GM23338 (cell line): ENCODE measurements around the gene C10orf53. TPM values are rescaled to one million over a fixed set of nuclear protein-coding genes. Genes with fewer than 3 reads are reported as not detected.

ENCODE experiments used
- ATAC-seq: fragments of 200-7000 bp; cut with Tn5 transposase; 3 replicates; pipeline ENCODE4 v1.9.1; 2020
- DNase-seq: peaks from one replicate; pipeline ENCODE4 v3.0.0-alpha.2; 2015; ENCODE audit warnings: low spot score
- H2AFZ ChIP-seq: fragments of 200-600 bp; sonication (generic); 2 replicates; pipeline ENCODE4 v1.8.0; 2016; ENCODE audit warnings: antibody characterized with exemption, mild to moderate bottlenecking, moderate library complexity
- H3F3A ChIP-seq: fragments of 200-600 bp; sonication (generic); replicated peaks from 2 replicates; pipeline ENCODE4 v1.8.0; 2017; ENCODE audit warnings: antibody characterized with exemption, mixed run types, low read depth
- H3K27ac ChIP-seq: fragments of 200-600 bp; sonication (generic); 2 replicates; pipeline ENCODE4 v1.6.1; 2016; ENCODE audit warnings: low read depth
- H3K27me3 ChIP-seq: fragments of 200-600 bp; sonication (generic); 2 replicates; pipeline ENCODE4 v1.8.0; 2016; ENCODE audit warnings: mild to moderate bottlenecking, mixed run types, moderate library complexity; ENCODE audit not compliant: insufficient read depth
- H3K36me3 ChIP-seq: fragments of 200-600 bp; sonication (generic); 2 replicates; pipeline ENCODE4 v1.8.0; 2016; ENCODE audit warnings: mild to moderate bottlenecking; ENCODE audit not compliant: insufficient read depth
- H3K4me1 ChIP-seq: fragments of 200-600 bp; sonication (generic); 2 replicates; pipeline ENCODE4 v1.8.0; 2016; ENCODE audit warnings: mild to moderate bottlenecking, moderate library complexity; ENCODE audit not compliant: insufficient read depth
- H3K4me2 ChIP-seq: fragments of 200-600 bp; sonication (generic); 2 replicates; pipeline ENCODE4 v1.7.1; 2017; ENCODE audit warnings: mixed run types
- H3K4me3 ChIP-seq: fragments of 200-600 bp; sonication (generic); 2 replicates; pipeline ENCODE4 v1.6.1; 2016; ENCODE audit warnings: mixed run types
- H3K79me2 ChIP-seq: fragments of 200-600 bp; sonication (generic); replicated peaks from 2 replicates; pipeline ENCODE4 v1.8.0; 2017; ENCODE audit warnings: mild to moderate bottlenecking; ENCODE audit not compliant: insufficient read depth
- H3K9me2 ChIP-seq: fragments of 200-600 bp; sonication (generic); 2 replicates; pipeline ENCODE4 v1.8.0; 2017; ENCODE audit not compliant: insufficient read depth
- H4K20me1 ChIP-seq: fragments of 200-600 bp; sonication (generic); replicated peaks from 2 replicates; pipeline ENCODE4 v1.8.0; 2017; ENCODE audit warnings: mild to moderate bottlenecking; ENCODE audit not compliant: insufficient read depth
- H3K27ac Mint-ChIP-seq: 2 replicates; pipeline ENCODE4 v1.8.0; 2020; ENCODE audit warnings: inconsistent platforms, mild to moderate bottlenecking, moderate library complexity, mixed read lengths
- H3K27me3 Mint-ChIP-seq: 3 replicates; pipeline ENCODE4 v1.8.0; 2022; ENCODE audit warnings: low read depth, mild to moderate bottlenecking, moderate library complexity, mixed read lengths, inconsistent platforms; ENCODE audit not compliant: insufficient read depth, poor library complexity
- H3K36me3 Mint-ChIP-seq: 3 replicates; pipeline ENCODE4 v1.8.0; 2021; ENCODE audit warnings: low read depth, mild to moderate bottlenecking, inconsistent platforms, moderate library complexity, mixed read lengths
- H3K4me1 Mint-ChIP-seq: 3 replicates; pipeline ENCODE4 v1.8.0; 2020; ENCODE audit warnings: mild to moderate bottlenecking, inconsistent platforms, mixed read lengths
- H3K4me3 Mint-ChIP-seq: 3 replicates; pipeline ENCODE4 v1.8.0; 2021; ENCODE audit warnings: moderate library complexity, mild to moderate bottlenecking, inconsistent platforms, mixed read lengths
- H3K9me3 Mint-ChIP-seq: 3 replicates; pipeline ENCODE4 v1.8.0; 2020; ENCODE audit warnings: moderate library complexity, mild to moderate bottlenecking, inconsistent platforms, mixed read lengths
- CREB1 ChIP-seq: fragments of 250-450 bp; sonication (Bioruptor Pico); IDR thresholded peaks from 2 replicates; pipeline ENCODE4 v1.5.0; 2020; ENCODE audit warnings: low read depth, mild to moderate bottlenecking, moderate library complexity
- CTCF ChIP-seq, 2 experiments: fragments of 200-600 bp in 1 of 2; sonication (generic) in 1 of 2; conservative IDR thresholded peaks; 2 replicates each; pipeline versions ENCODE4 v1.5.1 to v1.6.1; 2016 to 2017; ENCODE audit warnings: antibody characterized with exemption in 2 of 2, low read depth in 2 of 2, mild to moderate bottlenecking in 2 of 2, moderate library complexity in 1 of 2
- EZH2 ChIP-seq: fragments of 200-600 bp; sonication (generic); IDR thresholded peaks from one replicate; pipeline ENCODE4 v1.8.0; 2017; ENCODE audit warnings: antibody characterized with exemption, mild to moderate bottlenecking, low read depth; ENCODE audit not compliant: unreplicated experiment
- EZH2phosphoT487 ChIP-seq: fragments of 200-600 bp; sonication (generic); IDR thresholded peaks from one replicate; pipeline ENCODE4 v1.8.1; 2018; ENCODE audit warnings: antibody characterized with exemption; ENCODE audit not compliant: unreplicated experiment
- JUNB ChIP-seq: IDR thresholded peaks from one replicate; pipeline ENCODE4 v1.6.1; 2016; ENCODE audit warnings: antibody characterized with exemption; ENCODE audit not compliant: unreplicated experiment
- NANOG ChIP-seq: IDR thresholded peaks from 2 replicates; pipeline ENCODE4 v1.6.1; 2016; ENCODE audit warnings: antibody characterized with exemption, borderline replicate concordance
- POLR2AphosphoS5 ChIP-seq: IDR thresholded peaks from 2 replicates; pipeline ENCODE4 v1.6.1; 2016; ENCODE audit warnings: antibody characterized with exemption, low read depth
- REST ChIP-seq: IDR thresholded peaks from one replicate; pipeline ENCODE4 v1.6.1; 2018; ENCODE audit warnings: antibody characterized with exemption; ENCODE audit not compliant: unreplicated experiment
- STAT1 ChIP-seq: IDR thresholded peaks from one replicate; pipeline ENCODE4 v1.6.1; 2016; ENCODE audit warnings: antibody characterized with exemption; ENCODE audit not compliant: unreplicated experiment
- ZNF114 ChIP-seq: fragments of 250-450 bp; sonication (Bioruptor Pico); IDR thresholded peaks from 2 replicates; pipeline ENCODE4 v1.5.0; 2020; ENCODE audit warnings: mild to moderate bottlenecking, moderate library complexity
- ZNF331 ChIP-seq: fragments of 250-450 bp; sonication (Bioruptor Pico); IDR thresholded peaks from 2 replicates; pipeline ENCODE4 v1.5.0; 2020; ENCODE audit warnings: low read depth, mild to moderate bottlenecking, moderate library complexity
- polyA plus RNA-seq: library from polyadenylated mRNA; unstranded; fragments of >200 nt; fragmentation: Nextera tagmentation; extraction: Ambion mirVana; gene quantifications from 2 replicates; pipeline ENCODE4 v1.2.1, GENCODE V29; 2016
- total RNA-seq: library from RNA; depleted of rRNA; stranded (reverse); fragments of >200 nt; shearing (Covaris generic); gene quantifications from 2 replicates; pipeline ENCODE4 v1.2.3, GENCODE V29; 2014
- TF ChIP-seq, protein P1 (sequence below): fragments of 250-450 bp; sonication (Bioruptor Pico); IDR thresholded peaks from 2 replicates; pipeline ENCODE4 v1.5.0; 2020; ENCODE audit warnings: mild to moderate bottlenecking, moderate library complexity
- TF ChIP-seq, protein P2 (sequence below): IDR thresholded peaks from 2 replicates; pipeline ENCODE4 v1.6.1; 2016; ENCODE audit warnings: antibody characterized with exemption

Gene C10orf53
- total and polyA plus RNA-seq, 2 experiments from 2014 or later: not detected

DNA sequence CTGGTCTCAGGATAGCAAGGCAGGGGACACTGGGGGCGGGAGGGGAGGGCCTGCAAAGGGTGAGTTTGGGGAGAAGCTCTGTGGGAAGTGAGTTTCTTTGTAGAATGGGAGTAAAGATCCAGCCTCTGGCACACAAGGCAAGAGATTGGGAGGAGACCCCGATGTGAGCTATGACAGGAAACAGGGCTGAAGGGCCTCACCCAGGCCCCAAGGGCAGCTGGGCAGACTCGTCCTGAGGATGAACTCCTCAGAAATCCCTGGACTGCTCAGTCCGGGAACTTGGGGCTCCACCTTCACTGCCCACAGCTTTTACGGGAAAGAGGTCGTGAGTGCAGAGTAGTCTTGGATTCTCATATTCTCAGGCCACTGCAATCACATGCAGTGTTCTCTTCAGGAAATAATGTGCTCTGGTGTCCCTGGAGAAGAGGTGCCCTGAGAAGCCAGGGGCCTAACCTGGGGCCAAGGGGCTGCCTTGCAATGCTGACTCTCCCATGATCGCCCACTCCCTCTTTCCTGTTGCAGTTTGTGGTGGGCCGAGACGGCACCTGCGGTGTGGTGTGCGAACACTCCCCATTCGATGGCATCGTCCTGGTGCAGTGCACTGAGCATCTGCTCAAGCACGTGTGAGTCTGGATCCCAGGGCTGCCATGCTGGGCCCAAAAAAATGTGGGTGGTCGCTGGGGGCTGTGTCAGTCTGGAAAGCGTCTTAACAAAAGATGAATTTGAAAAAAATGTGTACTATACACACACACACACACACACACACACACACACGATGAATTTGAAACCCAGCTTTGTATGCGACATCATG lies 31.3 kb upstream of the C10orf53 start:
- Mint-ChIP-seq H3K27ac (no peak overlapping the region), H3K4me3 (no peak overlapping the region), H3K27me3 (peaks cover 16% of the 10 kb centered on the region), H3K4me1 (peaks cover 16% of the 10 kb centered on the region), H3K9me3 (no peaks in the 10 kb centered on the region; the same call in 2 of the 3 replicates), H3K36me3 (no peaks in the 10 kb centered on the region)
- no peaks in the 10 kb centered on the region for H4K20me1 ChIP-seq
- H3K36me3 ChIP-seq: no peaks in the 10 kb centered on the region
- H3K27ac ChIP-seq: no peak overlapping the region
- no peaks in the 10 kb centered on the region for H3K27me3 ChIP-seq
- no peak for DNase-seq
- H3K4me3 ChIP-seq: no peak overlapping the region
- H2AFZ ChIP-seq: no peak overlapping the region
- H3K4me2 ChIP-seq: no peak overlapping the region
- H3F3A ChIP-seq: no peaks in the 10 kb centered on the region
- H3K79me2 ChIP-seq: no peaks in the 10 kb centered on the region
- H3K4me1 ChIP-seq: peaks cover 5% of the 10 kb centered on the region; the same call in 1 of the 2 replicates
- no peak for ATAC-seq
- no peak for TF ChIP-seq POLR2AphosphoS5
- no peak for TF ChIP-seq REST
- no peak for TF ChIP-seq STAT1
- TF ChIP-seq EZH2phosphoT487: no peak
- no peak for TF ChIP-seq EZH2
- TF ChIP-seq, protein P1, sequence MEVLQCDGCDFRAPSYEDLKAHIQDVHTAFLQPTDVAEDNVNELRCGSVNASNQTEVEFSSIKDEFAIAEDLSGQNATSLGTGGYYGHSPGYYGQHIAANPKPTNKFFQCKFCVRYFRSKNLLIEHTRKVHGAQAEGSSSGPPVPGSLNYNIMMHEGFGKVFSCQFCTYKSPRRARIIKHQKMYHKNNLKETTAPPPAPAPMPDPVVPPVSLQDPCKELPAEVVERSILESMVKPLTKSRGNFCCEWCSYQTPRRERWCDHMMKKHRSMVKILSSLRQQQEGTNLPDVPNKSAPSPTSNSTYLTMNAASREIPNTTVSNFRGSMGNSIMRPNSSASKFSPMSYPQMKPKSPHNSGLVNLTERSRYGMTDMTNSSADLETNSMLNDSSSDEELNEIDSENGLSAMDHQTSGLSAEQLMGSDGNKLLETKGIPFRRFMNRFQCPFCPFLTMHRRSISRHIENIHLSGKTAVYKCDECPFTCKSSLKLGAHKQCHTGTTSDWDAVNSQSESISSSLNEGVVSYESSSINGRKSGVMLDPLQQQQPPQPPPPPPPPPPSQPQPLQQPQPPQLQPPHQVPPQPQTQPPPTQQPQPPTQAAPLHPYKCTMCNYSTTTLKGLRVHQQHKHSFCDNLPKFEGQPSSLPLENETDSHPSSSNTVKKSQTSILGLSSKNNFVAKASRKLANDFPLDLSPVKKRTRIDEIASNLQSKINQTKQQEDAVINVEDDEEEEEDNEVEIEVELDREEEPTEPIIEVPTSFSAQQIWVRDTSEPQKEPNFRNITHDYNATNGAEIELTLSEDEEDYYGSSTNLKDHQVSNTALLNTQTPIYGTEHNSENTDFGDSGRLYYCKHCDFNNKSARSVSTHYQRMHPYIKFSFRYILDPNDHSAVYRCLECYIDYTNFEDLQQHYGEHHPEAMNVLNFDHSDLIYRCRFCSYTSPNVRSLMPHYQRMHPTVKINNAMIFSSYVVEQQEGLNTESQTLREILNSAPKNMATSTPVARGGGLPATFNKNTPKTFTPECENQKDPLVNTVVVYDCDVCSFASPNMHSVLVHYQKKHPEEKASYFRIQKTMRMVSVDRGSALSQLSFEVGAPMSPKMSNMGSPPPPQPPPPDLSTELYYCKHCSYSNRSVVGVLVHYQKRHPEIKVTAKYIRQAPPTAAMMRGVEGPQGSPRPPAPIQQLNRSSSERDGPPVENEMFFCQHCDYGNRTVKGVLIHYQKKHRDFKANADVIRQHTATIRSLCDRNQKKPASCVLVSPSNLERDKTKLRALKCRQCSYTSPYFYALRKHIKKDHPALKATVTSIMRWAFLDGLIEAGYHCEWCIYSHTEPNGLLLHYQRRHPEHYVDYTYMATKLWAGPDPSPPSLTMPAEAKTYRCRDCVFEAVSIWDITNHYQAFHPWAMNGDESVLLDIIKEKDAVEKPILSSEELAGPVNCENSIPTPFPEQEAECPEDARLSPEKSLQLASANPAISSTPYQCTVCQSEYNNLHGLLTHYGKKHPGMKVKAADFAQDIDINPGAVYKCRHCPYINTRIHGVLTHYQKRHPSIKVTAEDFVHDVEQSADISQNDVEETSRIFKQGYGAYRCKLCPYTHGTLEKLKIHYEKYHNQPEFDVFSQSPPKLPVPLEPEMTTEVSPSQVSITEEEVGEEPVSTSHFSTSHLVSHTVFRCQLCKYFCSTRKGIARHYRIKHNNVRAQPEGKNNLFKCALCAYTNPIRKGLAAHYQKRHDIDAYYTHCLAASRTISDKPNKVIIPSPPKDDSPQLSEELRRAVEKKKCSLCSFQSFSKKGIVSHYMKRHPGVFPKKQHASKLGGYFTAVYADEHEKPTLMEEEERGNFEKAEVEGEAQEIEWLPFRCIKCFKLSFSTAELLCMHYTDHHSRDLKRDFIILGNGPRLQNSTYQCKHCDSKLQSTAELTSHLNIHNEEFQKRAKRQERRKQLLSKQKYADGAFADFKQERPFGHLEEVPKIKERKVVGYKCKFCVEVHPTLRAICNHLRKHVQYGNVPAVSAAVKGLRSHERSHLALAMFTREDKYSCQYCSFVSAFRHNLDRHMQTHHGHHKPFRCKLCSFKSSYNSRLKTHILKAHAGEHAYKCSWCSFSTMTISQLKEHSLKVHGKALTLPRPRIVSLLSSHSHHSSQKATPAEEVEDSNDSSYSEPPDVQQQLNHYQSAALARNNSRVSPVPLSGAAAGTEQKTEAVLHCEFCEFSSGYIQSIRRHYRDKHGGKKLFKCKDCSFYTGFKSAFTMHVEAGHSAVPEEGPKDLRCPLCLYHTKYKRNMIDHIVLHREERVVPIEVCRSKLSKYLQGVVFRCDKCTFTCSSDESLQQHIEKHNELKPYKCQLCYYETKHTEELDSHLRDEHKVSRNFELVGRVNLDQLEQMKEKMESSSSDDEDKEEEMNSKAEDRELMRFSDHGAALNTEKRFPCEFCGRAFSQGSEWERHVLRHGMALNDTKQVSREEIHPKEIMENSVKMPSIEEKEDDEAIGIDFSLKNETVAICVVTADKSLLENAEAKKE (CRISPR knock-in tag): no peak
- TF ChIP-seq ZNF331: no peak
- TF ChIP-seq NANOG: no peak
- TF ChIP-seq ZNF114 (CRISPR knock-in tag): no peak
- TF ChIP-seq JUNB: no peak
- no peak for TF ChIP-seq CREB1 (CRISPR knock-in tag)
- TF ChIP-seq CTCF (conservative IDR thresholded peaks at IDR 0.05; ENCODE audit: low read depth in 2 of 2): no peak
- TF ChIP-seq, protein P2, sequence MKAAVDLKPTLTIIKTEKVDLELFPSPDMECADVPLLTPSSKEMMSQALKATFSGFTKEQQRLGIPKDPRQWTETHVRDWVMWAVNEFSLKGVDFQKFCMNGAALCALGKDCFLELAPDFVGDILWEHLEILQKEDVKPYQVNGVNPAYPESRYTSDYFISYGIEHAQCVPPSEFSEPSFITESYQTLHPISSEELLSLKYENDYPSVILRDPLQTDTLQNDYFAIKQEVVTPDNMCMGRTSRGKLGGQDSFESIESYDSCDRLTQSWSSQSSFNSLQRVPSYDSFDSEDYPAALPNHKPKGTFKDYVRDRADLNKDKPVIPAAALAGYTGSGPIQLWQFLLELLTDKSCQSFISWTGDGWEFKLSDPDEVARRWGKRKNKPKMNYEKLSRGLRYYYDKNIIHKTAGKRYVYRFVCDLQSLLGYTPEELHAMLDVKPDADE: no peak
- no peaks in the 10 kb centered on the region for H3K9me2 ChIP-seq
